Body of pancreas (tissue), 4 donors: ENCODE results near the gene GRAMD4.

Experiments used
- POLR2A ChIP-seq, 3 donors: fragments of 450-650 bp; IDR thresholded peaks; one replicate each; pipeline ENCODE4 v1.6.1; 2016; ENCODE audit warnings: antibody characterized with exemption in 3 of 3, mild to moderate bottlenecking in 2 of 3
- TF ChIP-seq, protein P1 (sequence below), 7 experiments: fragments of 450-650 bp in 4 of 7; fragments of 200-600 bp in 3 of 7; sonication (generic) in 3 of 7; IDR thresholded peaks; one replicate each; pipeline ENCODE4 v1.5.1; 2016 to 2019; ENCODE audit warnings: antibody characterized with exemption in 7 of 7

- TF ChIP-seq, protein P1, sequence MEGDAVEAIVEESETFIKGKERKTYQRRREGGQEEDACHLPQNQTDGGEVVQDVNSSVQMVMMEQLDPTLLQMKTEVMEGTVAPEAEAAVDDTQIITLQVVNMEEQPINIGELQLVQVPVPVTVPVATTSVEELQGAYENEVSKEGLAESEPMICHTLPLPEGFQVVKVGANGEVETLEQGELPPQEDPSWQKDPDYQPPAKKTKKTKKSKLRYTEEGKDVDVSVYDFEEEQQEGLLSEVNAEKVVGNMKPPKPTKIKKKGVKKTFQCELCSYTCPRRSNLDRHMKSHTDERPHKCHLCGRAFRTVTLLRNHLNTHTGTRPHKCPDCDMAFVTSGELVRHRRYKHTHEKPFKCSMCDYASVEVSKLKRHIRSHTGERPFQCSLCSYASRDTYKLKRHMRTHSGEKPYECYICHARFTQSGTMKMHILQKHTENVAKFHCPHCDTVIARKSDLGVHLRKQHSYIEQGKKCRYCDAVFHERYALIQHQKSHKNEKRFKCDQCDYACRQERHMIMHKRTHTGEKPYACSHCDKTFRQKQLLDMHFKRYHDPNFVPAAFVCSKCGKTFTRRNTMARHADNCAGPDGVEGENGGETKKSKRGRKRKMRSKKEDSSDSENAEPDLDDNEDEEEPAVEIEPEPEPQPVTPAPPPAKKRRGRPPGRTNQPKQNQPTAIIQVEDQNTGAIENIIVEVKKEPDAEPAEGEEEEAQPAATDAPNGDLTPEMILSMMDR (IDR thresholded peaks at IDR 0.05): no peak
- TF ChIP-seq POLR2A (IDR thresholded peaks at IDR 0.05): no peak
These were observed 5.7 kb downstream of the GRAMD4 start for GRCh38 chr22:46625843-46626349.
